CD4-positive, alpha-beta T cell treated with Interleukin-4 for 4 hours (primary cell): ENCODE results near the gene USP6.
"Not testable (repeated sequence)": the region's sequence is repeated elsewhere in the genome, so short reads cannot be mapped to it uniquely, and the experiment has no call there.

ENCODE experiments used
- DNase-seq: peaks from one replicate; pipeline ENCODE4 v3.0.0-alpha.2; 2020

The USP6 gene

GRCh38 chr17:5136580-5137412 lies 21.0 kb downstream of the USP6 start:
- not testable (repeated sequence) for DNase-seq

GRCh38 chr17:5137511-5138197 lies 21.8 kb downstream of the USP6 start:
- DNase-seq = not testable (repeated sequence)

GRCh38 chr17:5138198-5138544 lies 22.3 kb downstream of the USP6 start:
- not testable (repeated sequence) for DNase-seq

- no peak for DNase-seq
Observed at GRCh38 chr17:5138616-5139457, 23.0 kb downstream of the USP6 start.

- DNase-seq = no peak
Observed at GRCh38 chr17:5139458-5139732, 23.6 kb downstream of the USP6 start.

GRCh38 chr17:5142877-5143276 lies 27.0 kb downstream of the USP6 start:
- DNase-seq = not testable (repeated sequence)

- not testable (repeated sequence) for DNase-seq
Observed at GRCh38 chr17:5146122-5146521, 30.3 kb downstream of the USP6 start.

- not testable (repeated sequence) for DNase-seq
Observed at GRCh38 chr17:5160702-5161101, 44.9 kb downstream of the USP6 start.

- not testable (repeated sequence) for DNase-seq
Observed at GRCh38 chr17:5161793-5162192, 46.0 kb downstream of the USP6 start.

- DNase-seq = no peak
Observed at GRCh38 chr17:5164436-5164835, 48.6 kb downstream of the USP6 start.

- DNase-seq = not testable (repeated sequence)
Observed at GRCh38 chr17:5165791-5166564, 50.1 kb downstream of the USP6 start.

- not testable (repeated sequence) for DNase-seq
Observed at GRCh38 chr17:5175027-5175426, 59.2 kb downstream of the USP6 start.

- DNase-seq = no peak
Observed at GRCh38 chr17:5179003-5179402, 63.2 kb downstream of the USP6 start.

GRCh38 chr17:5181509-5182305 lies 65.9 kb downstream of the USP6 start:
- DNase-seq = no peak

GRCh38 chr17:5182597-5183409 lies 67.0 kb downstream of the USP6 start:
- no peak for DNase-seq

GRCh38 chr17:5183410-5183793 lies 67.6 kb downstream of the USP6 start:
- DNase-seq = no peak

GRCh38 chr17:5184288-5184687 lies 68.5 kb downstream of the USP6 start:
- DNase-seq = peak; percentile 42

- DNase-seq = peak; percentile 97
Observed at GRCh38 chr17:5191541-5192417, 75.9 kb downstream of the USP6 start, which contains the start of gene ZNF594. Gene ZNF594, minus strand, starts transcription at chr17:5191868. Its CDS starts 7,612 bp downstream, at chr17:5184256.

- no peak for DNase-seq
Observed at GRCh38 chr17:5194346-5194745, 78.5 kb downstream of the USP6 start.

GRCh38 chr17:5198472-5198871 lies 82.6 kb downstream of the USP6 start:
- no peak for DNase-seq
